WTC11 (cell line): ENCODE data around the gene FKBP1A. TPM values are rescaled to one million over a fixed set of nuclear protein-coding genes. Genes with fewer than 3 reads are reported as not detected.

Experiments
- ATAC-seq: fragments of 200-7000 bp; cut with Tn5 transposase; 2 replicates; pipeline ENCODE4 v1.10.0; 2021; ENCODE audit warnings: mild to moderate bottlenecking, moderate library complexity
- CTCF ChIA-PET: fragments of 300-600 bp; sonication (Branson Sonifier 250); formaldehyde crosslinking; loops from one replicate; lab custom pipeline; 2021; ENCODE audit warnings: antibody characterized with exemption; lab: Charles Lee
- POLR2A ChIA-PET: fragments of 350-600 bp; sonication (Branson Sonifier 250); formaldehyde crosslinking; loops from one replicate; lab custom pipeline; 2021; ENCODE audit warnings: antibody characterized with exemption; lab: Charles Lee
- DNase-seq: peaks from one replicate; pipeline ENCODE4 v3.0.0; 2021; ENCODE audit warnings: low spot score
- H3K27ac Mint-ChIP-seq: 2 replicates; pipeline ENCODE4 v1.8.0; 2021; ENCODE audit warnings: mixed read lengths
- H3K27me3 Mint-ChIP-seq: 2 replicates; pipeline ENCODE4 v1.8.0; 2021; ENCODE audit warnings: low read depth, mild to moderate bottlenecking, moderate library complexity, mixed read lengths
- H3K36me3 Mint-ChIP-seq: 2 replicates; pipeline ENCODE4 v1.8.0; 2021; ENCODE audit warnings: mixed read lengths
- H3K4me1 Mint-ChIP-seq: 2 replicates; pipeline ENCODE4 v1.8.0; 2022; ENCODE audit warnings: mixed read lengths
- H3K4me3 Mint-ChIP-seq: 2 replicates; pipeline ENCODE4 v1.8.0; 2021; ENCODE audit warnings: mild to moderate bottlenecking, moderate library complexity, mixed read lengths
- H3K9me3 Mint-ChIP-seq: 2 replicates; pipeline ENCODE4 v1.8.0; 2021; ENCODE audit warnings: mixed read lengths
- EMX1 ChIP-seq: fragments of 250-450 bp; sonication (Bioruptor Pico); IDR thresholded peaks from 2 replicates; pipeline ENCODE4 v1.8.0; 2021; ENCODE audit warnings: mild to moderate bottlenecking
- FOXP1 ChIP-seq: sonication (generic); formaldehyde crosslinking; IDR thresholded peaks from 2 replicates; pipeline ENCODE4 v1.8.0; 2022; ENCODE audit warnings: missing genetic modification reagents, mild to moderate bottlenecking, moderate library complexity, borderline replicate concordance
- GRHL2 ChIP-seq: fragments of 250-450 bp; sonication (Bioruptor Pico); IDR thresholded peaks from 2 replicates; pipeline ENCODE4 v1.8.0; 2022; ENCODE audit warnings: mild to moderate bottlenecking, moderate library complexity; ENCODE audit not compliant: insufficient replicate concordance, severe bottlenecking
- RORB ChIP-seq: fragments of 250-450 bp; sonication (Bioruptor Pico); IDR thresholded peaks from 2 replicates; pipeline ENCODE4 v1.9.0; 2021; ENCODE audit warnings: mild to moderate bottlenecking
- SMAD3 ChIP-seq: sonication (generic); formaldehyde crosslinking; IDR thresholded peaks from 2 replicates; pipeline ENCODE4 v1.8.0; 2022; ENCODE audit warnings: missing genetic modification reagents, mild to moderate bottlenecking, borderline replicate concordance
- SP1 ChIP-seq: sonication (generic); formaldehyde crosslinking; conservative IDR thresholded peaks from 2 replicates; pipeline ENCODE4 v1.8.1; 2022; ENCODE audit warnings: missing genetic modification reagents
- ZNF232 ChIP-seq: sonication (generic); formaldehyde crosslinking; IDR thresholded peaks from 2 replicates; pipeline ENCODE4 v1.8.0; 2022; ENCODE audit warnings: mild to moderate bottlenecking, missing genetic modification reagents
- ZNF317 ChIP-seq: sonication (generic); formaldehyde crosslinking; IDR thresholded peaks from 2 replicates; pipeline ENCODE4 v1.8.1; 2023; ENCODE audit warnings: low read depth, mild to moderate bottlenecking, moderate library complexity, missing genetic modification reagents, borderline replicate concordance
- total RNA-seq: library from RNA; stranded (reverse); gene quantifications from 3 replicates; pipeline ENCODE4 v1.2.3, GENCODE V29; 2021
- TF ChIP-seq, protein P1 (sequence below): fragments of 250-450 bp; sonication (Bioruptor Pico); IDR thresholded peaks from 2 replicates; pipeline ENCODE4 v1.9.0; 2021; ENCODE audit warnings: mild to moderate bottlenecking, borderline replicate concordance
- TF ChIP-seq, protein P2 (sequence below): sonication (generic); formaldehyde crosslinking; IDR thresholded peaks from 2 replicates; pipeline ENCODE4 v1.8.1; 2022; ENCODE audit warnings: mild to moderate bottlenecking, moderate library complexity, missing genetic modification reagents
- TF ChIP-seq, protein P3 (sequence below): sonication (generic); formaldehyde crosslinking; IDR thresholded peaks from 2 replicates; pipeline ENCODE4 v1.8.0; 2022; ENCODE audit warnings: missing genetic modification reagents
- TF ChIP-seq, protein P4 (sequence below): sonication (generic); formaldehyde crosslinking; IDR thresholded peaks from 2 replicates; pipeline ENCODE4 v1.8.1; 2023; ENCODE audit warnings: mild to moderate bottlenecking, missing genetic modification reagents, moderate library complexity
- TF ChIP-seq, protein P5 (sequence below): fragments of 250-450 bp; sonication (Bioruptor Pico); IDR thresholded peaks from 2 replicates; pipeline ENCODE4 v1.9.0; 2021; ENCODE audit warnings: moderate library complexity, mild to moderate bottlenecking, inconsistent platforms, borderline replicate concordance
- TF ChIP-seq, protein P6 (sequence below): sonication (generic); formaldehyde crosslinking; IDR thresholded peaks from 2 replicates; pipeline ENCODE4 v1.8.1; 2023; ENCODE audit warnings: mild to moderate bottlenecking, missing genetic modification reagents

The FKBP1A gene
- total RNA-seq, 1 experiment from 2014 or later = 218 TPM

DNA sequence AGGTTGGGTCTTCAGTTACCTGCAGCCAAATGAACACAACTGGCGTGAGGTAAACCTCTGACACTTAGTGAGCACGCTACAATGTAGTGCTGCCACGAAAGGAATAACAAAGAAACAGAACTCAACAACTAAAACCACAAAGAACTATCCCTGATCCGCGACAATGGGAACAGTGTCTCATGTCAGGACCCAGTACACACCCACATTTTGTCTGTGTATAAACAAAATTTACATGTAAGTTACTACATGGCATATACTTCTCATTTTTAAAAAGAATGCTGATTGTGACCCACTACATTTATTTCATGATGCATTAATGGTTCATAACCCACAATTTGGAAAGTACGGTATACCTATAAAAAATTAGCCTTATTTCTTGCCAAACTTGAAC, 14.1 kb downstream of the FKBP1A start (continued):
- TF ChIP-seq, protein P1, sequence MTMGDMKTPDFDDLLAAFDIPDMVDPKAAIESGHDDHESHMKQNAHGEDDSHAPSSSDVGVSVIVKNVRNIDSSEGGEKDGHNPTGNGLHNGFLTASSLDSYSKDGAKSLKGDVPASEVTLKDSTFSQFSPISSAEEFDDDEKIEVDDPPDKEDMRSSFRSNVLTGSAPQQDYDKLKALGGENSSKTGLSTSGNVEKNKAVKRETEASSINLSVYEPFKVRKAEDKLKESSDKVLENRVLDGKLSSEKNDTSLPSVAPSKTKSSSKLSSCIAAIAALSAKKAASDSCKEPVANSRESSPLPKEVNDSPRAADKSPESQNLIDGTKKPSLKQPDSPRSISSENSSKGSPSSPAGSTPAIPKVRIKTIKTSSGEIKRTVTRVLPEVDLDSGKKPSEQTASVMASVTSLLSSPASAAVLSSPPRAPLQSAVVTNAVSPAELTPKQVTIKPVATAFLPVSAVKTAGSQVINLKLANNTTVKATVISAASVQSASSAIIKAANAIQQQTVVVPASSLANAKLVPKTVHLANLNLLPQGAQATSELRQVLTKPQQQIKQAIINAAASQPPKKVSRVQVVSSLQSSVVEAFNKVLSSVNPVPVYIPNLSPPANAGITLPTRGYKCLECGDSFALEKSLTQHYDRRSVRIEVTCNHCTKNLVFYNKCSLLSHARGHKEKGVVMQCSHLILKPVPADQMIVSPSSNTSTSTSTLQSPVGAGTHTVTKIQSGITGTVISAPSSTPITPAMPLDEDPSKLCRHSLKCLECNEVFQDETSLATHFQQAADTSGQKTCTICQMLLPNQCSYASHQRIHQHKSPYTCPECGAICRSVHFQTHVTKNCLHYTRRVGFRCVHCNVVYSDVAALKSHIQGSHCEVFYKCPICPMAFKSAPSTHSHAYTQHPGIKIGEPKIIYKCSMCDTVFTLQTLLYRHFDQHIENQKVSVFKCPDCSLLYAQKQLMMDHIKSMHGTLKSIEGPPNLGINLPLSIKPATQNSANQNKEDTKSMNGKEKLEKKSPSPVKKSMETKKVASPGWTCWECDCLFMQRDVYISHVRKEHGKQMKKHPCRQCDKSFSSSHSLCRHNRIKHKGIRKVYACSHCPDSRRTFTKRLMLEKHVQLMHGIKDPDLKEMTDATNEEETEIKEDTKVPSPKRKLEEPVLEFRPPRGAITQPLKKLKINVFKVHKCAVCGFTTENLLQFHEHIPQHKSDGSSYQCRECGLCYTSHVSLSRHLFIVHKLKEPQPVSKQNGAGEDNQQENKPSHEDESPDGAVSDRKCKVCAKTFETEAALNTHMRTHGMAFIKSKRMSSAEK (CRISPR knock-in tag) = no peak
- TF ChIP-seq, protein P2, sequence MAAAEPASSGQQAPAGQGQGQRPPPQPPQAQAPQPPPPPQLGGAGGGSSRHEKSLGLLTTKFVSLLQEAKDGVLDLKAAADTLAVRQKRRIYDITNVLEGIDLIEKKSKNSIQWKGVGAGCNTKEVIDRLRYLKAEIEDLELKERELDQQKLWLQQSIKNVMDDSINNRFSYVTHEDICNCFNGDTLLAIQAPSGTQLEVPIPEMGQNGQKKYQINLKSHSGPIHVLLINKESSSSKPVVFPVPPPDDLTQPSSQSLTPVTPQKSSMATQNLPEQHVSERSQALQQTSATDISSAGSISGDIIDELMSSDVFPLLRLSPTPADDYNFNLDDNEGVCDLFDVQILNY = no peak
- no peak for TF ChIP-seq ZNF317 (CRISPR knock-in tag)

DNA sequence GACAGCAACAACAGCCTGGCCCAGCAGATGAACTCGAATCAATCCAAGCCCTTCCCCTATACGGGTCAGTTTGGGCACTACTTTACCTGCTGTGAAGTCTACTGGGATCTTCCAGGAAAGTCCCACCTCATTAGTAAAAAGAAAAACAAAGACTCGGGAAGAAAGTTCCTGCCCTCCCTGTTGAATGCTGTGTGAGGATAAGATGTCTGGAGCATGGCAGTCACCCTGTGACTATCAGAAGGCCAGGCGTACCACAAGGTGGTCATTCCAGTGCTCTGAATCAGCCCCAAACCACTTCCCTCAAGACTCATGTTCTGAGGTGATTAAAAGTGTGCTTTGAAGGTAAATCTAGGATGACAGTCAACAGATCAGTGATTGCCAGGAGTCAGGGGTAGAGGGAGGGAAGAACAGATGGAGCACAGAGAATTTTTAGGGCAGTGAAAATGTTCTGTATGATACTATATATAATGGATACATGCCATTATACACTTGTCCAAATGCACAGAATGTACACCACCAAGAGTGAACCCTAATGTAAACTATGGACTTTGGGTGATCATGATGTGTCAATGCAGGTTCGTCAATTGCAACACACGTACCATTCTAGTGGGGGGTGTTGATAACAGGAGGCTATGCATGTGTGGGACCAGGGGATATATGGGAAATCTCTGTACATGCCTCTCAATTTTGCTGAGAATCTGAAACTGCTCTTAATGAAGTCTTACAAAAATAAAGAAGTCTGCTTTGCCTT, 14.7 kb downstream of the FKBP1A start:
- Mint-ChIP-seq H3K27ac (peak overlapping the region; percentile 33; the same call in 1 of the 2 replicates), H3K9me3 (no peaks in the 10 kb centered on the region), H3K4me1 (peaks cover 47% of the 10 kb centered on the region), H3K36me3 (peaks cover 11% of the 10 kb centered on the region; the same call in 1 of the 2 replicates), H3K27me3 (no peaks in the 10 kb centered on the region), H3K4me3 (no peak overlapping the region)
- DNase-seq (no peak), ATAC-seq (no peak)
- ChIA-PET CTCF (interaction anchor here (1.0 to 1.4 kb wide), 3 partner anchors 46 to 399 kb away, joined by 3 to 4 read pairs (median 3); no protein-coding TSS in a partner anchor), POLR2A (no interaction called here)
- TF ChIP-seq, protein P3, sequence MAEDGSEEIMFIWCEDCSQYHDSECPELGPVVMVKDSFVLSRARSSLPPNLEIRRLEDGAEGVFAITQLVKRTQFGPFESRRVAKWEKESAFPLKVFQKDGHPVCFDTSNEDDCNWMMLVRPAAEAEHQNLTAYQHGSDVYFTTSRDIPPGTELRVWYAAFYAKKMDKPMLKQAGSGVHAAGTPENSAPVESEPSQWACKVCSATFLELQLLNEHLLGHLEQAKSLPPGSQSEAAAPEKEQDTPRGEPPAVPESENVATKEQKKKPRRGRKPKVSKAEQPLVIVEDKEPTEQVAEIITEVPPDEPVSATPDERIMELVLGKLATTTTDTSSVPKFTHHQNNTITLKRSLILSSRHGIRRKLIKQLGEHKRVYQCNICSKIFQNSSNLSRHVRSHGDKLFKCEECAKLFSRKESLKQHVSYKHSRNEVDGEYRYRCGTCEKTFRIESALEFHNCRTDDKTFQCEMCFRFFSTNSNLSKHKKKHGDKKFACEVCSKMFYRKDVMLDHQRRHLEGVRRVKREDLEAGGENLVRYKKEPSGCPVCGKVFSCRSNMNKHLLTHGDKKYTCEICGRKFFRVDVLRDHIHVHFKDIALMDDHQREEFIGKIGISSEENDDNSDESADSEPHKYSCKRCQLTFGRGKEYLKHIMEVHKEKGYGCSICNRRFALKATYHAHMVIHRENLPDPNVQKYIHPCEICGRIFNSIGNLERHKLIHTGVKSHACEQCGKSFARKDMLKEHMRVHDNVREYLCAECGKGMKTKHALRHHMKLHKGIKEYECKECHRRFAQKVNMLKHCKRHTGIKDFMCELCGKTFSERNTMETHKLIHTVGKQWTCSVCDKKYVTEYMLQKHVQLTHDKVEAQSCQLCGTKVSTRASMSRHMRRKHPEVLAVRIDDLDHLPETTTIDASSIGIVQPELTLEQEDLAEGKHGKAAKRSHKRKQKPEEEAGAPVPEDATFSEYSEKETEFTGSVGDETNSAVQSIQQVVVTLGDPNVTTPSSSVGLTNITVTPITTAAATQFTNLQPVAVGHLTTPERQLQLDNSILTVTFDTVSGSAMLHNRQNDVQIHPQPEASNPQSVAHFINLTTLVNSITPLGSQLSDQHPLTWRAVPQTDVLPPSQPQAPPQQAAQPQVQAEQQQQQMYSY = no peak
- TF ChIP-seq SP1 (CRISPR knock-in tag) (no peak), GRHL2 (no peak), RORB (CRISPR knock-in tag) (no peak), SMAD3 (CRISPR knock-in tag) (no peak), ZNF232 (CRISPR knock-in tag) (no peak), FOXP1 (CRISPR knock-in tag) (no peak)
- TF ChIP-seq, protein P4, sequence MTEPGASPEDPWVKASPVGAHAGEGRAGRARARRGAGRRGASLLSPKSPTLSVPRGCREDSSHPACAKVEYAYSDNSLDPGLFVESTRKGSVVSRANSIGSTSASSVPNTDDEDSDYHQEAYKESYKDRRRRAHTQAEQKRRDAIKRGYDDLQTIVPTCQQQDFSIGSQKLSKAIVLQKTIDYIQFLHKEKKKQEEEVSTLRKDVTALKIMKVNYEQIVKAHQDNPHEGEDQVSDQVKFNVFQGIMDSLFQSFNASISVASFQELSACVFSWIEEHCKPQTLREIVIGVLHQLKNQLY = no peak

DNA sequence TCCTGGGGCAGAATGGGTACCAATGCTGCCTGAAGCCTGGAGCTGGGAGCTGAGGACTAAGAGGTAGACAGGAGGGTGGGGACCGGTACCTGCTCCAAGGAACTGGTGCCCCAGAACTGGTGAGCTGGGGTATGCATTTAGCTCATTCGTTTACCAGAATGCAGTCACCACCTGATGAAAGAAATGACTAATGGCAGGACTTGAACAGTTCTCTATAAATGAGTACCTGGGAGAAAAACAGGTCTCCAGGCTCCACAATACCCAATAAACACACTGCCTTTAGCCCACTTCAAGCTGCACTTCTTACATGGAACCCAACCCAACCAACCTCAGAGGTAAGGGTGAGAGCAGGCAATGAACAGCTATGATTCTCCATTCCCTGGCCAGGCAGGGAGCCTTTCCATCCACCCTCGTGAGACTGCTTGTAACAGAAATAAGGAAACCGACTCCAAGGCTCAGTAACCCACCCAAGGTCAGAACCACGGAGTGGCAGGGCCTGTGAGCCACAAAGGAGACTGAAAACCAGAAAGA, 15.4 kb downstream of the FKBP1A start:
- Mint-ChIP-seq H3K4me1 (peaks cover 47% of the 10 kb centered on the region), H3K36me3 (peaks cover 14% of the 10 kb centered on the region; the same call in 1 of the 2 replicates), H3K27ac (peak overlapping the region; percentile 32; the same call in 1 of the 2 replicates), H3K4me3 (no peak overlapping the region), H3K27me3 (no peaks in the 10 kb centered on the region), H3K9me3 (no peaks in the 10 kb centered on the region)
- ChIA-PET CTCF (interaction anchor here (1.0 to 1.6 kb wide), 6 partner anchors 20 to 400 kb away, joined by 3 to 6 read pairs (median 4); no protein-coding TSS in a partner anchor), POLR2A (no interaction called here)
- TF ChIP-seq, protein P5, sequence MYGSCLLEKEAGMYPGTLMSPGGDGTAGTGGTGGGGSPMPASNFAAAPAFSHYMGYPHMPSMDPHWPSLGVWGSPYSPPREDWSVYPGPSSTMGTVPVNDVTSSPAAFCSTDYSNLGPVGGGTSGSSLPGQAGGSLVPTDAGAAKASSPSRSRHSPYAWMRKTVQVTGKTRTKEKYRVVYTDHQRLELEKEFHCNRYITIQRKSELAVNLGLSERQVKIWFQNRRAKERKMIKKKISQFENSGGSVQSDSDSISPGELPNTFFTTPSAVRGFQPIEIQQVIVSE (CRISPR knock-in tag) = no peak
- TF ChIP-seq, protein P6, sequence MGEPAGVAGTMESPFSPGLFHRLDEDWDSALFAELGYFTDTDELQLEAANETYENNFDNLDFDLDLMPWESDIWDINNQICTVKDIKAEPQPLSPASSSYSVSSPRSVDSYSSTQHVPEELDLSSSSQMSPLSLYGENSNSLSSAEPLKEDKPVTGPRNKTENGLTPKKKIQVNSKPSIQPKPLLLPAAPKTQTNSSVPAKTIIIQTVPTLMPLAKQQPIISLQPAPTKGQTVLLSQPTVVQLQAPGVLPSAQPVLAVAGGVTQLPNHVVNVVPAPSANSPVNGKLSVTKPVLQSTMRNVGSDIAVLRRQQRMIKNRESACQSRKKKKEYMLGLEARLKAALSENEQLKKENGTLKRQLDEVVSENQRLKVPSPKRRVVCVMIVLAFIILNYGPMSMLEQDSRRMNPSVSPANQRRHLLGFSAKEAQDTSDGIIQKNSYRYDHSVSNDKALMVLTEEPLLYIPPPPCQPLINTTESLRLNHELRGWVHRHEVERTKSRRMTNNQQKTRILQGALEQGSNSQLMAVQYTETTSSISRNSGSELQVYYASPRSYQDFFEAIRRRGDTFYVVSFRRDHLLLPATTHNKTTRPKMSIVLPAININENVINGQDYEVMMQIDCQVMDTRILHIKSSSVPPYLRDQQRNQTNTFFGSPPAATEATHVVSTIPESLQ (CRISPR knock-in tag) = no peak
- no peak for TF ChIP-seq EMX1 (CRISPR knock-in tag)
- DNase-seq (no peak), ATAC-seq (no peak)
